ENCODE data around the gene DLEU7. TPM values are rescaled to one million over a fixed set of nuclear protein-coding genes. Genes with fewer than 3 reads are reported as not detected.

The DLEU7 gene
- total RNA-seq, 6 experiments from 2014 or later = 0.12 to 0.38 (median 0.33) TPM; not detected in 3

GRCh38 chr13:50809133-50810090 lies 34.1 kb downstream of the DLEU7 start:
- ATAC-seq (no peak), DNase-seq (no peak)
- Histone ChIP-seq H3K9me3 (no peaks in the 10 kb centered on the region), H3K27me3 (no peaks in the 10 kb centered on the region), H3K27ac (no peak overlapping the region), H3K4me3 (no peak overlapping the region), H3K36me3 (no peaks in the 10 kb centered on the region), H3K4me1 (no peaks in the 10 kb centered on the region)
- TF ChIP-seq POLR2A (IDR thresholded peaks at IDR 0.05) = no peak
- TF ChIP-seq, protein P1, sequence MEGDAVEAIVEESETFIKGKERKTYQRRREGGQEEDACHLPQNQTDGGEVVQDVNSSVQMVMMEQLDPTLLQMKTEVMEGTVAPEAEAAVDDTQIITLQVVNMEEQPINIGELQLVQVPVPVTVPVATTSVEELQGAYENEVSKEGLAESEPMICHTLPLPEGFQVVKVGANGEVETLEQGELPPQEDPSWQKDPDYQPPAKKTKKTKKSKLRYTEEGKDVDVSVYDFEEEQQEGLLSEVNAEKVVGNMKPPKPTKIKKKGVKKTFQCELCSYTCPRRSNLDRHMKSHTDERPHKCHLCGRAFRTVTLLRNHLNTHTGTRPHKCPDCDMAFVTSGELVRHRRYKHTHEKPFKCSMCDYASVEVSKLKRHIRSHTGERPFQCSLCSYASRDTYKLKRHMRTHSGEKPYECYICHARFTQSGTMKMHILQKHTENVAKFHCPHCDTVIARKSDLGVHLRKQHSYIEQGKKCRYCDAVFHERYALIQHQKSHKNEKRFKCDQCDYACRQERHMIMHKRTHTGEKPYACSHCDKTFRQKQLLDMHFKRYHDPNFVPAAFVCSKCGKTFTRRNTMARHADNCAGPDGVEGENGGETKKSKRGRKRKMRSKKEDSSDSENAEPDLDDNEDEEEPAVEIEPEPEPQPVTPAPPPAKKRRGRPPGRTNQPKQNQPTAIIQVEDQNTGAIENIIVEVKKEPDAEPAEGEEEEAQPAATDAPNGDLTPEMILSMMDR (IDR thresholded peaks at IDR 0.05) = no peak
- intact Hi-C loops (cut with DNase I) = no loop called here
- 56% methylated on average over 8 of the region's 8 CpGs for WGBS (ENCODE audit: insufficient coverage, low coverage, low lambda C conversion rate, missing lambda C conversion rate)

- H3K27ac ChIP-seq = no peak overlapping the region
- no peaks in the 10 kb centered on the region for H3K36me3 ChIP-seq
- H3K4me1 ChIP-seq = no peaks in the 10 kb centered on the region
- intact Hi-C loops (cut with DNase I) = no loop called here
- TF ChIP-seq POLR2A (IDR thresholded peaks at IDR 0.05) = no peak
- TF ChIP-seq, protein P1 (IDR thresholded peaks at IDR 0.05) = no peak
- H3K9me3 ChIP-seq = no peaks in the 10 kb centered on the region
- H3K27me3 ChIP-seq = no peaks in the 10 kb centered on the region
- H3K4me3 ChIP-seq = no peak overlapping the region
- DNase-seq (no peak), ATAC-seq (no peak)
Measured at GRCh38 chr13:50805805-50806204, 37.7 kb downstream of the DLEU7 start.

- Histone ChIP-seq H3K4me3 (no peak overlapping the region), H3K36me3 (no peaks in the 10 kb centered on the region), H3K4me1 (no peaks in the 10 kb centered on the region), H3K9me3 (no peaks in the 10 kb centered on the region), H3K27ac (no peak overlapping the region), H3K27me3 (no peaks in the 10 kb centered on the region)
- WGBS (ENCODE audit: insufficient coverage, low coverage, low lambda C conversion rate, missing lambda C conversion rate) = 25% methylated on average over 11 of the region's 13 CpGs
- ATAC-seq (peak; percentile 94 to 99 (median 96)), DNase-seq (peak in 1 of 3 donors; percentile 59)
- TF ChIP-seq, protein P1 (IDR thresholded peaks at IDR 0.05) = peak; percentile 71 to 81 (median 75)
- TF ChIP-seq POLR2A (IDR thresholded peaks at IDR 0.05) = no peak
- intact Hi-C loops (cut with DNase I) = no loop called here
Measured at GRCh38 chr13:50801087-50801931, 42.2 kb downstream of the DLEU7 start.

- H3K27ac ChIP-seq = no peak overlapping the region
- H3K36me3 ChIP-seq = no peaks in the 10 kb centered on the region
- no peaks in the 10 kb centered on the region for H3K9me3 ChIP-seq
- intact Hi-C loops (cut with DNase I) = no loop called here
- H3K27me3 ChIP-seq = no peaks in the 10 kb centered on the region
- WGBS (ENCODE audit: insufficient coverage, low coverage, low lambda C conversion rate, missing lambda C conversion rate) = 43% methylated on average over 6 of the region's 6 CpGs
- no peaks in the 10 kb centered on the region for H3K4me1 ChIP-seq
- no peak overlapping the region for H3K4me3 ChIP-seq
- no peak for TF ChIP-seq POLR2A (IDR thresholded peaks at IDR 0.05)
- TF ChIP-seq, protein P1 (IDR thresholded peaks at IDR 0.05) = no peak
- DNase-seq = no peak
- no peak for ATAC-seq
Measured at GRCh38 chr13:50800091-50800739, 43.3 kb downstream of the DLEU7 start.

Data from right lobe of liver (tissue), 6 donors.